Tibial nerve (tissue), 4 donors: ENCODE data around the gene CCL5. TPM values are rescaled to one million over a fixed set of nuclear protein-coding genes. Genes with fewer than 3 reads are reported as not detected.

Source experiments
- DNase-seq, 2 donors: peaks; one replicate each; pipeline ENCODE4 v3.0.0-alpha.2; 2019; ENCODE audit warnings: low spot score in 2 of 2
- H3K27ac ChIP-seq, 4 donors: fragments of 200-600 bp; sonication (generic) in 3 of 4; one replicate each; pipeline ENCODE4 v1.5.1; 2017 to 2019; ENCODE audit warnings: mild to moderate bottlenecking in 1 of 4
- H3K27me3 ChIP-seq, 2 donors: fragments of 200-600 bp; sonication (generic) in 1 of 2; one replicate each; pipeline versions ENCODE4 v1.5.1 to v1.6.0; 2017 to 2019
- H3K36me3 ChIP-seq, 3 donors: fragments of 200-600 bp; sonication (generic); one replicate each; pipeline ENCODE4 v1.5.1; 2018 to 2019
- H3K4me1 ChIP-seq, 4 donors: fragments of 200-600 bp; sonication (generic) in 3 of 4; one replicate each; pipeline ENCODE4 v1.5.1; 2017 to 2019
- H3K4me3 ChIP-seq, 4 donors: fragments of 200-600 bp; sonication (generic) in 3 of 4; one replicate each; pipeline ENCODE4 v1.5.1; 2017 to 2019; ENCODE audit warnings: mild to moderate bottlenecking in 1 of 4, moderate library complexity in 1 of 4
- H3K9me3 ChIP-seq, 4 donors: fragments of 200-600 bp; sonication (generic) in 3 of 4; one replicate each; pipeline ENCODE4 v1.5.1; 2017 to 2019
- EP300 ChIP-seq, 2 donors: sonication (generic); formaldehyde crosslinking; IDR thresholded peaks; one replicate each; pipeline ENCODE4 v1.6.1; 2017; ENCODE audit warnings: antibody characterized with exemption in 2 of 2, mild to moderate bottlenecking in 1 of 2
- POLR2A ChIP-seq, 2 donors: fragments of 450-650 bp; IDR thresholded peaks; one replicate each; pipeline ENCODE4 v1.6.1; 2017; ENCODE audit warnings: antibody characterized with exemption in 2 of 2, mild to moderate bottlenecking in 2 of 2, moderate library complexity in 2 of 2
- WGBS, 2 donors: methylation state at CpG; one replicate each; pipeline ENCODE4 v1.1.5; 2018; 5-methylcytosine and 5-hydroxymethylcytosine counted together
- total RNA-seq, 4 donors: library from RNA; depleted of rRNA; stranded (reverse); fragments of >200 nt; gene quantifications; one replicate each; pipeline ENCODE4 v1.1.0, GENCODE V29; 2016
- TF ChIP-seq, protein P1 (sequence below), 5 experiments: fragments of 200-600 bp in 3 of 5; fragments of 450-650 bp in 2 of 5; sonication (generic) in 3 of 5; IDR thresholded peaks; one replicate each; pipeline ENCODE4 v1.5.1; 2016 to 2019; ENCODE audit warnings: antibody characterized with exemption in 5 of 5, mild to moderate bottlenecking in 3 of 5, moderate library complexity in 2 of 5

CCL5 gene
- 1 to 10 TPM in 3 of 4 donors, not detected in 1; 1.1 to 3.8 (median 1.4) TPM for total RNA-seq

- 60 to 68% methylated on average over 11 of the region's 11 CpGs for WGBS, 2 donors
These were observed at the start of gene CCL5 for GRCh38 chr17:35879773-35880654. CCL5 (minus strand) TSS chr17:35880360.

DNA sequence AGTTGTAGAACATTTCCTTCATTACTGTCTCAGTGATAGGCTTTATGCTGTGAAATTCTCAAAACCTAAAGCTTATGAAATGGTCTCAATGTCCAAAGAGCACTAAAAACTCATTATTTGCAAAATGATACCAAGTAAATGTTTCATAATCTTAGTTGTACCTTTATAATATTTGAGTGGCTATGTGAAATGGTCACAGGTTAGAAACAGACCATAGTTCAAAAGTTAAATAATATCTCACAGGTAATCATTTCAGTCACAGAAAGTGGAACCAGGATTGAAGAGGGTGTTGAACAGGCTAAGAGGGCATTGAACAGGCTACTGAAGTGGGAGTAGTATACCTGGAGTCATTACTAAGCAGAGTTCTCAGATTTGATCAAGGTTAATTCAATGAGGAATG is 47.6 kb upstream of the CCL5 start:
- H3K4me3 ChIP-seq = no peak overlapping the region
- no peaks in the 10 kb centered on the region for H3K27me3 ChIP-seq
- no peak for DNase-seq
- no peak for TF ChIP-seq EP300 (IDR thresholded peaks at IDR 0.05)
- no peak for TF ChIP-seq POLR2A (IDR thresholded peaks at IDR 0.05)
- TF ChIP-seq, protein P1, sequence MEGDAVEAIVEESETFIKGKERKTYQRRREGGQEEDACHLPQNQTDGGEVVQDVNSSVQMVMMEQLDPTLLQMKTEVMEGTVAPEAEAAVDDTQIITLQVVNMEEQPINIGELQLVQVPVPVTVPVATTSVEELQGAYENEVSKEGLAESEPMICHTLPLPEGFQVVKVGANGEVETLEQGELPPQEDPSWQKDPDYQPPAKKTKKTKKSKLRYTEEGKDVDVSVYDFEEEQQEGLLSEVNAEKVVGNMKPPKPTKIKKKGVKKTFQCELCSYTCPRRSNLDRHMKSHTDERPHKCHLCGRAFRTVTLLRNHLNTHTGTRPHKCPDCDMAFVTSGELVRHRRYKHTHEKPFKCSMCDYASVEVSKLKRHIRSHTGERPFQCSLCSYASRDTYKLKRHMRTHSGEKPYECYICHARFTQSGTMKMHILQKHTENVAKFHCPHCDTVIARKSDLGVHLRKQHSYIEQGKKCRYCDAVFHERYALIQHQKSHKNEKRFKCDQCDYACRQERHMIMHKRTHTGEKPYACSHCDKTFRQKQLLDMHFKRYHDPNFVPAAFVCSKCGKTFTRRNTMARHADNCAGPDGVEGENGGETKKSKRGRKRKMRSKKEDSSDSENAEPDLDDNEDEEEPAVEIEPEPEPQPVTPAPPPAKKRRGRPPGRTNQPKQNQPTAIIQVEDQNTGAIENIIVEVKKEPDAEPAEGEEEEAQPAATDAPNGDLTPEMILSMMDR (IDR thresholded peaks at IDR 0.05) = no peak
- no peak overlapping the region for H3K27ac ChIP-seq
- H3K4me1 ChIP-seq = peaks cover 0 to 32% (median 20%) of the 10 kb centered on the region in 4 donors
- no peaks in the 10 kb centered on the region for H3K36me3 ChIP-seq
- H3K9me3 ChIP-seq = no peaks in the 10 kb centered on the region

More at GRCh38 chr17:35879773-35880654, at the start of gene CCL5:
- no peaks in the 10 kb centered on the region for H3K9me3 ChIP-seq
- no peaks in the 10 kb centered on the region for H3K4me1 ChIP-seq
- no peaks in the 10 kb centered on the region for H3K27me3 ChIP-seq
- H3K27ac ChIP-seq = peak within 1 kb of the TSS in 1 of 4 donors; percentile 34
- no peak for DNase-seq
- TF ChIP-seq POLR2A (IDR thresholded peaks at IDR 0.05) (no peak), EP300 (IDR thresholded peaks at IDR 0.05) (no peak)
- TF ChIP-seq, protein P1 (IDR thresholded peaks at IDR 0.05) = no peak
- no peak within 1 kb of the TSS for H3K4me3 ChIP-seq
- no peaks in the 10 kb centered on the region for H3K36me3 ChIP-seq

GRCh38 chr17:35923609-35924114 is 43.5 kb upstream of the CCL5 start:
- TF ChIP-seq, protein P1 (IDR thresholded peaks at IDR 0.05) = no peak
- TF ChIP-seq EP300 (IDR thresholded peaks at IDR 0.05) (no peak), POLR2A (IDR thresholded peaks at IDR 0.05) (no peak)
- Histone ChIP-seq H3K9me3 (no peaks in the 10 kb centered on the region), H3K36me3 (no peaks in the 10 kb centered on the region), H3K27me3 (no peaks in the 10 kb centered on the region), H3K4me1 (no peaks in the 10 kb centered on the region), H3K4me3 (no peak overlapping the region), H3K27ac (no peak overlapping the region)
- 95 to 97% methylated on average over 6 of the region's 6 CpGs for WGBS, 2 donors
- DNase-seq = no peak

DNA sequence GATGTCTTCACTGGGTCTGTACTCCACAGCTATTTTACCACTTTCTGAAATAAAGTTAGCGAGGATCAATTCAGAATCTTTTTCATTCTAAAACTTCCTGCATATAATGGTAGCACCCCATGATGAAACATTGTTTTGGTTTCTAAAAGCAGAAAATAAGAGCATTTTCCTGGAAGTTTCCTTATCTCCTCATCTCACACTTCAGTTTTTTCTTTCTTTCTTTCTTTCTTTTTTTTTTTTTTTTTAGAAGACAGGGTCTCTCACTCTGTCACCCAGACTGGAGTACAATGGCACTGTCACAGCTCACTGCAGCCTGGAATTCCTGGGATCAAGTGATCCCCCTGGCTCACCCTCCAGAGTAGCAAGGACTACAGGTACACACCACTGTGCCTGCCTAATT is 40.1 kb upstream of the CCL5 start:
- Histone ChIP-seq H3K27me3 (no peaks in the 10 kb centered on the region), H3K27ac (no peak overlapping the region), H3K36me3 (no peaks in the 10 kb centered on the region), H3K4me1 (no peaks in the 10 kb centered on the region), H3K4me3 (no peak overlapping the region), H3K9me3 (no peaks in the 10 kb centered on the region)
- DNase-seq = no peak
- WGBS, 2 donors = 97% methylated on average over 1 of the region's 1 CpG
- TF ChIP-seq, protein P1 (IDR thresholded peaks at IDR 0.05) = no peak
- TF ChIP-seq POLR2A (IDR thresholded peaks at IDR 0.05) (no peak), EP300 (IDR thresholded peaks at IDR 0.05) (no peak)

DNA sequence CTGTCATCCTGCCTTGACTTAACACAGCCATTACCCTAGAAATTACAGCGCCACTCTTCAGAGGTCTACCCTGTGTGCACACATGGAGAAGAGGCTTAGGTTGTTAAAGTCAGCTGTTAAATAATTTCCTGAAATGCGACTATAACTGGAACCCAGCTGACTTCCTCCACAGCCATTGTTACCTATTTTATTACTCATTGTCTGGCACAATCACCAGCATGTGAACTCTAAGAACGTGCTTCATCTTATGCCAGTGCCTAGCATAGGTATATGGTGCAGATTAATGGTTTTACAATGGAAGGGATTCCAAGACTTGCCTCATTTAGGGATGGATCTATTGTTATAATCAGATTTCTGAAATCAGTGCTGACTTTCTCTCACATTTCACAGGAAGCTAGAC is 38.5 kb upstream of the CCL5 start:
- Histone ChIP-seq H3K27me3 (no peaks in the 10 kb centered on the region), H3K36me3 (no peaks in the 10 kb centered on the region), H3K4me3 (no peak overlapping the region), H3K4me1 (no peaks in the 10 kb centered on the region), H3K9me3 (no peaks in the 10 kb centered on the region), H3K27ac (no peak overlapping the region)
- TF ChIP-seq, protein P1 (IDR thresholded peaks at IDR 0.05) = no peak
- TF ChIP-seq EP300 (IDR thresholded peaks at IDR 0.05) (no peak), POLR2A (IDR thresholded peaks at IDR 0.05) (no peak)
- 74 to 79% methylated on average over 3 of the region's 3 CpGs for WGBS, 2 donors
- DNase-seq = no peak
